IPS-11a (cell line): ENCODE results near the gene ATG2B.

ENCODE experiments used
- H3K4me3 ChIP-seq: one replicate; pipeline ENCODE4 v1.5.1; 2013; ENCODE audit warnings: low read depth, low read length, control low read depth

Gene ATG2B

GRCh38 chr14:96316087-96316486 lies 47.1 kb downstream of the ATG2B start:
- H3K4me3 ChIP-seq: no peak overlapping the region

GRCh38 chr14:96310906-96311305 lies 52.2 kb downstream of the ATG2B start:
- no peak overlapping the region for H3K4me3 ChIP-seq

- H3K4me3 ChIP-seq: no peak overlapping the region
Observed at GRCh38 chr14:96309896-96310330, 53.2 kb downstream of the ATG2B start.

GRCh38 chr14:96309133-96309895 lies 53.8 kb downstream of the ATG2B start:
- no peak overlapping the region for H3K4me3 ChIP-seq

GRCh38 chr14:96307434-96307833 lies 55.7 kb downstream of the ATG2B start:
- H3K4me3 ChIP-seq: no peak overlapping the region

GRCh38 chr14:96304956-96305355 lies 58.2 kb downstream of the ATG2B start:
- H3K4me3 ChIP-seq: no peak overlapping the region

GRCh38 chr14:96303981-96304380 lies 59.2 kb downstream of the ATG2B start:
- no peak overlapping the region for H3K4me3 ChIP-seq

GRCh38 chr14:96299441-96299840 lies 63.7 kb downstream of the ATG2B start:
- no peak overlapping the region for H3K4me3 ChIP-seq

GRCh38 chr14:96297997-96298515 lies 65.1 kb downstream of the ATG2B start:
- no peak overlapping the region for H3K4me3 ChIP-seq

- H3K4me3 ChIP-seq: no peak overlapping the region
Observed at GRCh38 chr14:96297000-96297399, 66.1 kb downstream of the ATG2B start.

- H3K4me3 ChIP-seq: no peak overlapping the region
Observed at GRCh38 chr14:96294246-96294645, 68.9 kb downstream of the ATG2B start.

- no peak overlapping the region for H3K4me3 ChIP-seq
Observed at GRCh38 chr14:96287856-96288255, 75.3 kb downstream of the ATG2B start.

- no peak overlapping the region for H3K4me3 ChIP-seq
Observed at GRCh38 chr14:96286251-96286650, 76.9 kb downstream of the ATG2B start.

- H3K4me3 ChIP-seq: no peak overlapping the region
Observed at GRCh38 chr14:96285667-96286066, 77.5 kb downstream of the ATG2B start.

- no peak overlapping the region for H3K4me3 ChIP-seq
Observed at GRCh38 chr14:96284430-96284829, 78.7 kb downstream of the ATG2B start.

GRCh38 chr14:96284008-96284407 lies 79.1 kb downstream of the ATG2B start:
- H3K4me3 ChIP-seq: no peak overlapping the region

GRCh38 chr14:96281486-96281885 lies 81.7 kb downstream of the ATG2B start:
- no peak overlapping the region for H3K4me3 ChIP-seq

GRCh38 chr14:96280104-96280503 lies 83.0 kb downstream of the ATG2B start:
- no peak overlapping the region for H3K4me3 ChIP-seq

GRCh38 chr14:96279564-96279963 lies 83.6 kb downstream of the ATG2B start:
- H3K4me3 ChIP-seq: no peak overlapping the region

GRCh38 chr14:96277890-96278289 lies 85.3 kb downstream of the ATG2B start:
- no peak overlapping the region for H3K4me3 ChIP-seq

- no peak overlapping the region for H3K4me3 ChIP-seq
Observed at GRCh38 chr14:96275177-96276112, 87.7 kb downstream of the ATG2B start.

- no peak overlapping the region for H3K4me3 ChIP-seq
Observed at GRCh38 chr14:96274543-96274942, 88.6 kb downstream of the ATG2B start.
